CD4-positive, alpha-beta T cell treated with Interleukin-17A for 4 hours (primary cell): ENCODE measurements around the gene SCAMP5.

Experiments
- DNase-seq: peaks from one replicate; pipeline ENCODE4 v3.0.0-alpha.2; 2020; ENCODE audit warnings: mixed read lengths

Gene SCAMP5

DNA sequence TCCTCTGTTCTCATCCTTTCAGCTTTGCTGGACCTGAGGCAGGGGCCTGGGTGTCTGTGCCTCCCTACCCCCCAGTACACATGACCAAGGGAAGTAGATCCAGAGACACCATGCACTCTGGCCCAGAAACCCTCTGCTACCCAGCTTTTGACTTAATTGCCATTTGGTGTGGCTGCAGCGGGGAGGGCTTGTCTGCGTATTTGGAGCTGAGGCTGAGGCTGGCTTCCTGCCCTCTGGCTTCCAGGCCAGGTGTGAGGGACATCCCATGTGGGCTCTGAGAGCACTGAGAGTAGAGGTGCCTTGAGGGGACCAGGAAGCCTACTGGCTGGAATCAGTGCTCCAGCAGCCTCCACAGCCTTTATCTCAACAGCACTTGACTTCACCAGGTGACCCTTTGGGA lies 54.9 kb downstream of the SCAMP5 start:
- no peak for DNase-seq

DNA sequence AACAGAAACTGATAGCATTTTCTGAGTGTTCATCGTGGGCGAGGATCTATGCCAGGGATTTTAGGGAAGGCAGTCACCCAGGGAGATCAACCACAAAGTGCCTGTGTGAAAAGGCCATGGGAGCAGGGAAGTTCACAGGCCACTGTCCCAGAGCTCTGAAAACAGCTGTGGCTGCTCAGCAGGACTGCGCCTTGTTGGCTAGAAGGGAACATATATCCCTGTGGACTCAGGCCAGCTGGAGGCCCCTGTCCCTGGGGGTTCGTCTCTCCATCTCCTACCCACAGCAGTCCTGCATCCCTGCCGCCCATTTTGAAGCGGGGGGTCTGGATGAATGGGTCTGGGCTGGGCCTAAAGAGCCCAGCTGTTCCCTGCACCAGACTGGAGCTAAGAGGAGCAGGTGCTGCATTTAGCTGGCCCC lies 55.8 kb downstream of the SCAMP5 start:
- no peak for DNase-seq

DNA sequence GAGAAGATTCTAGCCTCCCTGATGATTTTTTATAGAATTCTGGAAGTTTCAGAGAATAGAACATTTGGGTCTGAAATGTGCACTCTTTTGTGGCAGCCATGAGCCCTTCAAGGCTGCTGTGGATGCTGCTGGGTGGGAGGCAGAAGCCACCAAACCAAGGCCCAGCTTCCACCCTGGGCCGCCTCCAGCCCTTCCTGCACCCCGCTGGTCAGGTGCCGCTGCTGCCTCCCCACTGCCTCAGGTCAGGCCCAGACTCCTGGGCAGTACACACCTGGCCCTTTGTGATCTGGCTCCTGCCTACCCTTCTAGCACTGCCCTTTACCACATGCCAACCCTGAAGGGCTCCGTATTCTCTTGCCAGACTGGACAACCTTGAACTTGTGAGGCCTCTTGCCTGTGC lies 56.3 kb downstream of the SCAMP5 start:
- no peak for DNase-seq

DNA sequence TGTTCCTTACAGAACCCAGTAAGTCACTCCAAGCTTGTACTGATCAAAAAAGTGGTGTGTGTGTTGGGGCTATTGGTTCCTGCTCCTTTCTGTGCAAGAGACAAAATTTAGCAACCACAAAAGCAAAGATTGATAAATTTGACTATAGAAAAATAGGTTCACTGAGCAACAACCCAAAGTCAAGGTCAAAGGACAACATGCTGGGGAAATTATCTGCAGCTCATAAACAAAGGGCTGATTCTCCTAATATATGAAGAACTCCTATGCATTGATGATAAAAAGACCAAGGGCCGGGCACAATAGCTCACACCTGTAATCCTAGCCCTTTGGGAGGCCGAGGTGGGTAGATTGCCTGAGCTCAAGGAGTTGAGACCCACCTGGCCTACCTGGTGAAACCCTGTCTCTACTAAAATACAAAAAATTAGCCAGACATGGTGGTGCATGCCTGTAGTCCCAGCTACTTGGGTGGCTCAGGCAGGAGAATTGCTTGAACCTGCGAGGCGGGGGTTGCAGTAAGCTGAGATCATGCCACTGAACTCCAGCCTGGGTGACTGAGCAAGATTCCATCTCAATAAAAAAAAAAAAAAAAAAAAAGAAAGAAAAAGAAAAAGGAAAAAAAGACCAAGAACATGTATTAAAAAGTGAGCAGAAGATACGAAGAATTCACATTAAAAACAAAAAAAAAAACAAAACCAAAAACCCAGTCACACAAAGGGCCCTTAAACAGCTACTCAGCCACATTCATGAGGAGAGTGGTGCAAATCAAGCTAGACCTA lies 57.8 kb downstream of the SCAMP5 start:
- no peak for DNase-seq

DNA sequence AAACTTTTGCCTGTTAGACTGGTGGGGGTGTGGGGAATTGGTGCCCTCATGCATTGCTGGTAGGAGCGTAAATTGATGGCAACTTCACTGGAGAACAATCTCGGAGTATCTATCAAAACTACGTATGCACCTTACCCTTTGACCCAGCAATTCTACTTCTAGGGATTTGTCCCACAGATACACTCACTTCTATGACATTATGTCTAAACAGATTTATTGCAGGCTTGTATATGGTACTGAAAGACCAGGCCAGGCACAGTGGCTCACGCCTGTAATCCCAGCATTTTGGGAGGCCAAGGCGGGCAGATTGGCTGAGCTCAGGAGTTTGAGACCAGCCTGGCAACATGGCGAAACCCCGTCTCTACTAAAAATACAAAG lies 58.4 kb downstream of the SCAMP5 start:
- DNase-seq = no peak

DNA sequence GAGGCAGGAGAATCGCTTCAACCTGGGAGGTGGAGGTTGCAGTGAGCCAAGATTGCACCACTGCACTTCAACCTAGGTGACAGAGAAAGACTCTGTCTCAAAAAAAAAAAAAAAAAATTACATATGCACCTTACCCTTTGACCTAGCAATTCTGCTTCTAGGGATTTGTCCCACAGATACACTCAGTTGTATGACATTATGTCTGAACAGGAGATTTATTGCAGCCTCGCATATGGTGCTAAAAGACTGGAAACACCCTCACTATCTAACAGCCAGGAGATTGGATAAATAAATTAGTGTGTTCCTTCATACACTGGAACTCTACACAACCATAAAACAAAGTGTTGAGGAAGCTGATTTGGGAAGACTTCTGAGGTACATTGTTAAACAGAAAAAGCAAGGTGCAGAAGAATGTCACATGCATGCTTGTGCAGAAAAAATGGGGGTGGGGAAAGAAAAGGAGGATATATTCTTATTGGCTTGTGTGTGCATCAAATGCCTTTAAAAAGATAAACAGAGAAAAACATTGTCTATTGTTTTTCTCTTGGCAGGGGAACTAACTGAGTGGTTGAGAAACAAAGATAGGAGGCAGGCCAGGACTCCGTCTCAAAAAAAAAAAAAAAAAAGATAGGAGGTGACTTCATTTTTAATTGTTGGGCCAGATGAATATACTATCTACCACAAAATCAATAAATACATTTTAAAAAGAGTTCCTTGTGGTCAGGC lies 59.0 kb downstream of the SCAMP5 start:
- DNase-seq = no peak

DNA sequence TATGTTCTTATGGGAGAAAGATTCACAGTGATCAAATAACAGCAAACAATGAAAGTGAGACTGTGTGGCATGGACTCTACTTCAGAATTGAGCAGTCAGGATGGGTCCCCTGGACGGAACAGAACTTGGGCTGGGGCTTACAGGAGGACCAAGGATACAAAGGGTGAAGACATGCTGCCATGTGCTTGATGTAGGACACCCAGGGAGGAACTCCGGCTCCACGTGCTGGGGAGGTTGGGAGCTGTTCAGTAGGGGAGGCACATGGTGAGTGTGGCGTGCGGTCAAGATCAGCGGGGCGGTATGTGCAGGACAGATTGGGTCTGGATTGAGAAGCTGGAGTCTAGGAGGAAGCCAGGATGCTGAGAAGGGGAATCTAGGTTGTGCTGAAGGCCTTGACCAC lies 60.7 kb downstream of the SCAMP5 start:
- DNase-seq = no peak

GRCh38 chr15:75058127-75058905 lies 63.0 kb downstream of the SCAMP5 start:
- no peak for DNase-seq

- no peak for DNase-seq
Measured at GRCh38 chr15:75059607-75060006, 64.2 kb downstream of the SCAMP5 start.

- DNase-seq = no peak
Measured at GRCh38 chr15:75061272-75061671, 65.9 kb downstream of the SCAMP5 start.

DNA sequence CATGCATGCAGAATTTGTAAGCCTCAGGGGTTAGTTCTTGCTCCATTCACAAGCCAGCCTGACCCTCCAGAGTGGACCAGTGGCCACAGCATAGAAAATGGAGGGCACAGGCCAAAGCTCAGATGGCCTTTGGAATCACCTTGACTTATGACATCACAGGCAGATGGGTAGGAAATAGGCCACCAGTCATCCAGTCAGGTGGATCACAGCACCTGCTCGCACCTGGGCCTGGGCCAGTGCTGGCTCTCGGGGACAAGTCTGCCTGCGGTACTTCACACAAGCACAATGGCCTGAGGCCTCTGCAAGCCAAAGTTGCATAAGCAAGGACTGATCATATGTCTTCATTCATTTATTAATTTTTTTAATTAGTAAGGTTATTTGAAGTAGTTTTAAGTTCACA lies 67.3 kb downstream of the SCAMP5 start:
- no peak for DNase-seq

GRCh38 chr15:75063338-75063737 lies 68.0 kb downstream of the SCAMP5 start:
- no peak for DNase-seq

GRCh38 chr15:75063889-75064288 lies 68.5 kb downstream of the SCAMP5 start:
- DNase-seq = no peak

- no peak for DNase-seq
Measured at GRCh38 chr15:75064846-75065245, 69.5 kb downstream of the SCAMP5 start.

DNA sequence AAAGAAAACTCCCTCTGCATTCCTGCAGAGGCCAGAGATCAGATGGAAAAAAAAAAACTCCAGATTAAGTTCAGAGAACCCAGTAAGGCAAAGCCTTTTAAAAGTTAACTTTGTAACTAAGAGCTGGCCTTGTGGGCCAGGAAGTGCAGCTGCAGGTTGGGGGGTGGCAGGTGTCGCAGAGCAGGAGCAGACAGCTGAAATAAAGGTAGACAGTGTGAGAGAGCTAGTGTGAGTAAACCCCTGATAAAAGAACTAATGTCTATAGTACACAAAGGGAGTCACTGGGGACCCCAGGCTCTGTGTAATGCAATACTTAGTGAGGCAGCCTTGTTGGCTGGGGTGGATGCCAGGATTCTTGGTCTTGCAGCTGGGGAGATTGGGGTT lies 70.1 kb downstream of the SCAMP5 start:
- no peak for DNase-seq

- DNase-seq = no peak
Measured at GRCh38 chr15:75065851-75066509, 70.6 kb downstream of the SCAMP5 start.

GRCh38 chr15:75067123-75067830 lies 71.9 kb downstream of the SCAMP5 start:
- DNase-seq = peak; percentile 18

- DNase-seq = no peak
Measured at GRCh38 chr15:75068748-75069147, 73.4 kb downstream of the SCAMP5 start.

DNA sequence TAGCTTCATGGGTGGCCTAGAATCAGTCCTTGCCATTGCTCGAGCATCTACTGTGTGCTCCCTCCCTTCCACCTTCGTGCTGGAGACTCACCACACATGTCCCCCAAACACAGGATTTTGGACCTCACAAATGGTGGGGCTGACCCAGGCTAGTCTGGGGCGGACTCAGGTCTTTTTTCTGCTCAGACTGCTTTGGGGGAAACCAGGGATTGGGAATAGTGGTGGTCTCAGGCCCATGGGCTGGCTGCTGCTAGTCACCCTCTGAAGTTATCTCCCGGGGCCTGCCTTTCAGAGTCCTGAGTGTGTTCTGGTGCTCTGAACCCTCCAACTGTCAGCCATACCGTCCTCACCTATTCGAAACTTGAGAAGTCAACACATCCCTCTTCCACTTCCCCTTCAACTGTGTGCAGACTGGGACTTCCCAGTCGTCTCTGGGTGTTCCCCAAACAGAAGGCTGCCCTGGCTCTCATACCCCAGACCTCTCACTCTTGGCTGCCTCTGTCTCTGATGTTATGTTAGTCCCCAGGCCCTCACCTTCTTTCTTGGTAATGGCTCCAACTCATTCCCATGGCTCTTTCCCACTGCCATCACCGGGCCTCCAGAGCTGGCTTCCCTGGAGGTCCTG lies 74.0 kb downstream of the SCAMP5 start:
- DNase-seq = no peak

- no peak for DNase-seq
Measured at GRCh38 chr15:75070674-75071073, 75.3 kb downstream of the SCAMP5 start.
